Motor neuron (in vitro differentiated cells): Measurements from ENCODE around the gene EEF1AKMT3. TPM values are rescaled to one million over a fixed set of nuclear protein-coding genes. Genes with fewer than 3 reads are reported as not detected.

ENCODE experiments used
- ATAC-seq, 8 experiments: fragments of 200-7000 bp; cut with Tn5 transposase; replicated peaks in 6 of 8; 2 replicates each; pipeline ENCODE4 v1.8.0; 2021; ENCODE audit warnings: mild to moderate bottlenecking in 8 of 8, moderate library complexity in 8 of 8
- H3K27ac ChIP-seq, 2 donors: fragments of 250-450 bp; sonication (Bioruptor Pico); 2 replicates each; pipeline ENCODE4 v1.9.0; 2021; ENCODE audit warnings: antibody characterized with exemption in 2 of 2, mild to moderate bottlenecking in 2 of 2, moderate library complexity in 1 of 2
- H3K4me1 ChIP-seq, 2 donors: fragments of 250-450 bp; sonication (Bioruptor Pico); replicated peaks in 1 of 2; 2 replicates each; pipeline ENCODE4 v1.6.1; 2021; ENCODE audit warnings: antibody characterized with exemption in 2 of 2, mild to moderate bottlenecking in 2 of 2, moderate library complexity in 1 of 2
- H3K4me3 ChIP-seq, 5 donors: fragments of 250-450 bp; sonication (Bioruptor Pico); 2 replicates each; pipeline ENCODE4 v1.9.0; 2021; ENCODE audit warnings: antibody characterized with exemption in 5 of 5, mild to moderate bottlenecking in 5 of 5, moderate library complexity in 4 of 5
- WGBS, 10 experiments: fragments of 450-650 bp; shearing (Covaris generic); methylation state at CpG; one replicate each; pipeline ENCODE4 v1.0.0; 2022; 5-methylcytosine and 5-hydroxymethylcytosine counted together
- in situ Hi-C, 9 experiments: fragments of 400-800 bp; cut with MboI; loops; one replicate each; pipeline ENCODE4 v1.15.0; 2021; ENCODE audit warnings: low sequenced_read_pairs in 9 of 9, low pct_unique_long_range_greater_than_20kb in 2 of 9; ENCODE audit not compliant: unreplicated experiment in 9 of 9
- total RNA-seq, 8 experiments: library from RNA; unstranded; fragments of 300-600 nt; gene quantifications; 2 replicates each; pipeline versions ENCODE4 v1.2.3 to v1.2.4, GENCODE V29; 2022

EEF1AKMT3 gene
- total RNA-seq, 8 experiments from 2014 or later = 1.5 to 15.0 (median 6.6) TPM

GRCh38 chr12:57757771-57758170 lies 14.6 kb upstream of the EEF1AKMT3 start:
- 57 to 100% (median 94%) methylated on average over 1 to 4 of the region's 4 CpGs; no CpG with 5 or more reads in 3 of the 10 experiments for WGBS, 10 experiments
- Histone ChIP-seq H3K27ac (no peak overlapping the region), H3K4me3 (no peak overlapping the region), H3K4me1 (peaks cover 19% of the 10 kb centered on the region in 2 donors)
- in situ Hi-C loops = no loop called here
- no peak for ATAC-seq

- no peak overlapping the region for H3K27ac ChIP-seq
- in situ Hi-C loops = no loop called here
- H3K4me1 ChIP-seq = peaks cover 11 to 13% of the 10 kb centered on the region in 2 donors
- WGBS, 10 experiments = 59 to 100% (median 91%) methylated on average over 1 to 16 of the region's 25 CpGs; no CpG with 5 or more reads in 5 of the 10 experiments
- no peak overlapping the region for H3K4me3 ChIP-seq
- no peak for ATAC-seq
Observed at GRCh38 chr12:57758552-57759359, 13.7 kb upstream of the EEF1AKMT3 start.

GRCh38 chr12:57759360-57759980 lies 12.9 kb upstream of the EEF1AKMT3 start:
- Histone ChIP-seq H3K27ac (no peak overlapping the region), H3K4me1 (peaks cover 4 to 6% of the 10 kb centered on the region in 2 donors), H3K4me3 (no peak overlapping the region)
- in situ Hi-C loops = no loop called here
- 0 to 100% (median 33%) methylated on average over 1 to 3 of the region's 3 CpGs; no CpG with 5 or more reads in 1 of the 10 experiments for WGBS, 10 experiments
- peak in 1 of 8 experiments; percentile 9 for ATAC-seq

GRCh38 chr12:57760347-57760982 lies 11.9 kb upstream of the EEF1AKMT3 start:
- no peak overlapping the region for H3K27ac ChIP-seq
- no peak overlapping the region for H3K4me3 ChIP-seq
- peaks cover 3 to 7% of the 10 kb centered on the region in 2 donors for H3K4me1 ChIP-seq
- no peak for ATAC-seq
- 60 to 100% (median 83%) methylated on average over 1 to 3 of the region's 3 CpGs; no CpG with 5 or more reads in 1 of the 10 experiments for WGBS, 10 experiments
- in situ Hi-C loops = no loop called here

GRCh38 chr12:57761391-57761998 lies 10.9 kb upstream of the EEF1AKMT3 start:
- no peak for ATAC-seq
- in situ Hi-C loops = no loop called here
- Histone ChIP-seq H3K4me3 (no peak overlapping the region), H3K4me1 (peaks cover 2 to 10% of the 10 kb centered on the region in 2 donors), H3K27ac (no peak overlapping the region)
- 40 to 100% (median 91%) methylated on average over 1 to 3 of the region's 4 CpGs; no CpG with 5 or more reads in 4 of the 10 experiments for WGBS, 10 experiments

- 17 to 100% (median 76%) methylated on average over 1 to 2 of the region's 2 CpGs; no CpG with 5 or more reads in 1 of the 10 experiments for WGBS, 10 experiments
- Histone ChIP-seq H3K4me3 (no peak overlapping the region), H3K27ac (no peak overlapping the region), H3K4me1 (peaks cover 6 to 14% of the 10 kb centered on the region in 2 donors)
- ATAC-seq = no peak
- in situ Hi-C loops = no loop called here
Observed at GRCh38 chr12:57762463-57762862, 10.0 kb upstream of the EEF1AKMT3 start.

- peaks cover 6 to 14% of the 10 kb centered on the region in 2 donors for H3K4me1 ChIP-seq
- 29 to 93% (median 76%) methylated on average over 1 to 5 of the region's 6 CpGs; no CpG with 5 or more reads in 2 of the 10 experiments for WGBS, 10 experiments
- no peak overlapping the region for H3K4me3 ChIP-seq
- no peak overlapping the region for H3K27ac ChIP-seq
- no peak for ATAC-seq
- in situ Hi-C loops = no loop called here
Observed at GRCh38 chr12:57763881-57764661, 8.3 kb upstream of the EEF1AKMT3 start.

- peak overlapping the region in 1 of 5 donors; percentile 30 for H3K4me3 ChIP-seq
- WGBS, 10 experiments = 20 to 57% (median 31%) methylated on average over 6 to 8 of the region's 17 CpGs; no CpG with 5 or more reads in 5 of the 10 experiments
- ATAC-seq = peak in 3 of 8 experiments; percentile 3 to 20 (median 3)
Observed at GRCh38 chr12:57764662-57765002, 7.8 kb upstream of the EEF1AKMT3 start.

GRCh38 chr12:57765003-57765697 lies 7.3 kb upstream of the EEF1AKMT3 start:
- ATAC-seq = peak; percentile 47 to 75 (median 66)
- H3K4me3 ChIP-seq = peak overlapping the region in 3 of 5 donors; percentile 6 to 30 (median 14)
- 0 to 20% (median 5%) methylated on average over 1 to 30 of the region's 60 CpGs; no CpG with 5 or more reads in 1 of the 10 experiments for WGBS, 10 experiments
- peaks cover 6 to 14% of the 10 kb centered on the region in 2 donors for H3K4me1 ChIP-seq
- no peak overlapping the region for H3K27ac ChIP-seq
- in situ Hi-C loops = no loop called here

More at GRCh38 chr12:57764662-57765002, 7.8 kb upstream of the EEF1AKMT3 start:
- Histone ChIP-seq H3K4me1 (peaks cover 6 to 14% of the 10 kb centered on the region in 2 donors), H3K27ac (no peak overlapping the region)
- in situ Hi-C loops = no loop called here

GRCh38 chr12:57765698-57766463 lies 6.5 kb upstream of the EEF1AKMT3 start:
- WGBS, 10 experiments = 0 to 20% (median 8%) methylated on average over 1 to 9 of the region's 40 CpGs; no CpG with 5 or more reads in 2 of the 10 experiments
- Histone ChIP-seq H3K27ac (no peak overlapping the region), H3K4me1 (peaks cover 7 to 15% of the 10 kb centered on the region in 2 donors), H3K4me3 (peak overlapping the region in 2 of 5 donors; percentile 6 to 30)
- in situ Hi-C loops = no loop called here
- peak; percentile 3 to 39 (median 24) for ATAC-seq
